Vagina (tissue), 2 donors: ENCODE measurements around the gene CCDC69.

Experiments used
- POLR2A ChIP-seq, 2 donors: fragments of 450-650 bp; IDR thresholded peaks; one replicate each; pipeline ENCODE4 v1.6.1; 2017; ENCODE audit warnings: antibody characterized with exemption in 2 of 2, mild to moderate bottlenecking in 2 of 2, moderate library complexity in 2 of 2
- TF ChIP-seq, protein P1 (sequence below), 3 experiments: fragments of 450-650 bp in 2 of 3; fragments of 200-600 bp in 1 of 3; sonication (generic) in 1 of 3; IDR thresholded peaks; one replicate each; pipeline ENCODE4 v1.5.1; 2017 to 2019; ENCODE audit warnings: antibody characterized with exemption in 3 of 3, mild to moderate bottlenecking in 2 of 3, moderate library complexity in 2 of 3

GRCh38 chr5:151243127-151243526 is 19.2 kb upstream of the CCDC69 start:
- no peak for TF ChIP-seq POLR2A (IDR thresholded peaks at IDR 0.05)
- TF ChIP-seq, protein P1, sequence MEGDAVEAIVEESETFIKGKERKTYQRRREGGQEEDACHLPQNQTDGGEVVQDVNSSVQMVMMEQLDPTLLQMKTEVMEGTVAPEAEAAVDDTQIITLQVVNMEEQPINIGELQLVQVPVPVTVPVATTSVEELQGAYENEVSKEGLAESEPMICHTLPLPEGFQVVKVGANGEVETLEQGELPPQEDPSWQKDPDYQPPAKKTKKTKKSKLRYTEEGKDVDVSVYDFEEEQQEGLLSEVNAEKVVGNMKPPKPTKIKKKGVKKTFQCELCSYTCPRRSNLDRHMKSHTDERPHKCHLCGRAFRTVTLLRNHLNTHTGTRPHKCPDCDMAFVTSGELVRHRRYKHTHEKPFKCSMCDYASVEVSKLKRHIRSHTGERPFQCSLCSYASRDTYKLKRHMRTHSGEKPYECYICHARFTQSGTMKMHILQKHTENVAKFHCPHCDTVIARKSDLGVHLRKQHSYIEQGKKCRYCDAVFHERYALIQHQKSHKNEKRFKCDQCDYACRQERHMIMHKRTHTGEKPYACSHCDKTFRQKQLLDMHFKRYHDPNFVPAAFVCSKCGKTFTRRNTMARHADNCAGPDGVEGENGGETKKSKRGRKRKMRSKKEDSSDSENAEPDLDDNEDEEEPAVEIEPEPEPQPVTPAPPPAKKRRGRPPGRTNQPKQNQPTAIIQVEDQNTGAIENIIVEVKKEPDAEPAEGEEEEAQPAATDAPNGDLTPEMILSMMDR (IDR thresholded peaks at IDR 0.05): no peak
